ENCODE data around the gene CAMK2B. TPM values are rescaled to one million over a fixed set of nuclear protein-coding genes. Genes with fewer than 3 reads are reported as not detected.

CAMK2B gene
- polyA plus RNA-seq, 3 donors, result 0.13 TPM; not detected in 2

GRCh38 chr7:44368885-44369284 lies 43.5 kb upstream of the CAMK2B start:
- no peaks in the 10 kb centered on the region for H3K79me2 ChIP-seq (ENCODE audit: insufficient read depth, low read length)
- no peak for DNase-seq
- H4K20me1 ChIP-seq (ENCODE audit: insufficient read depth, low read length), result no peaks in the 10 kb centered on the region
- no peak overlapping the region for H3K27ac ChIP-seq (ENCODE audit: low read depth in 1 of 2, low read length in 2 of 2)
- H3K27me3 ChIP-seq (ENCODE audit: control insufficient read depth in 2 of 2, insufficient read depth in 2 of 2, low read length in 2 of 2), result peaks cover 0 to 6% of the 10 kb centered on the region in 2 donors
- TF ChIP-seq CTCF (IDR thresholded peaks at IDR 0.05), result no peak
- peak overlapping the region in 1 of 2 donors; percentile 31 for H3K4me3 Mint-ChIP-seq
- H3K9me3 ChIP-seq (replicated peaks in 1 of 2; ENCODE audit: control insufficient read depth in 1 of 2, insufficient read depth in 1 of 2, low read length in 2 of 2), result no peaks in the 10 kb centered on the region
- intact Hi-C loops (cut with micrococcal nuclease), result no loop called here
- no peak overlapping the region for H3K9ac ChIP-seq (ENCODE audit: insufficient read depth, low read length, poor library complexity, severe bottlenecking)
- H3K36me3 Mint-ChIP-seq, result no peaks in the 10 kb centered on the region
- peaks cover 4% of the 10 kb centered on the region for H3K4me1 Mint-ChIP-seq
- peaks cover 23 to 47% (median 39%) of the 10 kb centered on the region in 3 donors for H3K27me3 Mint-ChIP-seq (ENCODE audit: low read depth in 3 of 3)
- no peak overlapping the region for H2AFZ ChIP-seq (ENCODE audit: insufficient read depth, low read depth, low read length, poor library complexity, severe bottlenecking)
- WGBS (ENCODE audit: insufficient coverage), result no CpG with 5 or more reads among the region's 1 CpG
- H3K4me3 ChIP-seq (replicated peaks in 1 of 3; ENCODE audit: low read depth in 2 of 3, low read length in 3 of 3), result no peak overlapping the region
- no peak overlapping the region for H3K4me2 ChIP-seq (replicated peaks; ENCODE audit: extremely low read depth, low read length, poor library complexity, severe bottlenecking)
- no peaks in the 10 kb centered on the region for H3K36me3 ChIP-seq (replicated peaks in 1 of 2; ENCODE audit: control insufficient read depth in 1 of 2, insufficient read depth in 2 of 2, low read length in 2 of 2)
- H3K27ac Mint-ChIP-seq, result no peak overlapping the region
- H3K4me1 ChIP-seq (ENCODE audit: control insufficient read depth in 1 of 2, insufficient read depth in 2 of 2, low read length in 2 of 2), result no peaks in the 10 kb centered on the region
- H3K9me3 Mint-ChIP-seq, result peaks cover 0 to 7% (median 2%) of the 10 kb centered on the region in 7 donors

GRCh38 chr7:44368455-44368854 lies 43.1 kb upstream of the CAMK2B start:
- no peak overlapping the region for H2AFZ ChIP-seq (ENCODE audit: insufficient read depth, low read depth, low read length, poor library complexity, severe bottlenecking)
- Mint-ChIP-seq H3K27ac (no peak overlapping the region), H3K36me3 (no peaks in the 10 kb centered on the region), H3K27me3 (ENCODE audit: low read depth in 3 of 3) (peaks cover 23 to 48% (median 41%) of the 10 kb centered on the region in 3 donors), H3K4me1 (peaks cover 4% of the 10 kb centered on the region), H3K4me3 (no peak overlapping the region), H3K9me3 (peaks cover 0 to 7% (median 2%) of the 10 kb centered on the region in 7 donors)
- H3K4me1 ChIP-seq (ENCODE audit: control insufficient read depth in 1 of 2, insufficient read depth in 2 of 2, low read length in 2 of 2), result no peaks in the 10 kb centered on the region
- peaks cover 0 to 6% of the 10 kb centered on the region in 2 donors for H3K27me3 ChIP-seq (ENCODE audit: control insufficient read depth in 2 of 2, insufficient read depth in 2 of 2, low read length in 2 of 2)
- intact Hi-C loops (cut with micrococcal nuclease), result no loop called here
- no peaks in the 10 kb centered on the region for H3K9me3 ChIP-seq (replicated peaks in 1 of 2; ENCODE audit: control insufficient read depth in 1 of 2, insufficient read depth in 1 of 2, low read length in 2 of 2)
- no peak overlapping the region for H3K27ac ChIP-seq (ENCODE audit: low read depth in 1 of 2, low read length in 2 of 2)
- H3K36me3 ChIP-seq (replicated peaks in 1 of 2; ENCODE audit: control insufficient read depth in 1 of 2, insufficient read depth in 2 of 2, low read length in 2 of 2), result no peaks in the 10 kb centered on the region
- H4K20me1 ChIP-seq (ENCODE audit: insufficient read depth, low read length), result no peaks in the 10 kb centered on the region
- H3K79me2 ChIP-seq (ENCODE audit: insufficient read depth, low read length), result no peaks in the 10 kb centered on the region
- no peak overlapping the region for H3K4me3 ChIP-seq (replicated peaks in 1 of 3; ENCODE audit: low read depth in 2 of 3, low read length in 3 of 3)
- H3K9ac ChIP-seq (ENCODE audit: insufficient read depth, low read length, poor library complexity, severe bottlenecking), result no peak overlapping the region
- TF ChIP-seq CTCF (IDR thresholded peaks at IDR 0.05), result no peak
- DNase-seq, result no peak
- no peak overlapping the region for H3K4me2 ChIP-seq (replicated peaks; ENCODE audit: extremely low read depth, low read length, poor library complexity, severe bottlenecking)

Measured in CD14-positive monocyte (primary cell).